ENCODE results near the gene SCUBE3.

SCUBE3 gene

GRCh38 chr6:35181933-35182612 lies 31.7 kb upstream of the SCUBE3 start:
- no peak for DNase-seq

- no peak for DNase-seq
These were observed 30.5 kb upstream of the SCUBE3 start for GRCh38 chr6:35183281-35183680.

- no peak for DNase-seq
These were observed 29.8 kb upstream of the SCUBE3 start for GRCh38 chr6:35183935-35184334.

GRCh38 chr6:35184580-35185301 lies 29.0 kb upstream of the SCUBE3 start:
- DNase-seq: no peak

- DNase-seq: no peak
These were observed 28.5 kb upstream of the SCUBE3 start for GRCh38 chr6:35185302-35185681.

- DNase-seq: no peak
These were observed 27.8 kb upstream of the SCUBE3 start for GRCh38 chr6:35185971-35186370.

- no peak for DNase-seq
These were observed 27.2 kb upstream of the SCUBE3 start for GRCh38 chr6:35186571-35186970.

- no peak for DNase-seq
These were observed 24.9 kb upstream of the SCUBE3 start for GRCh38 chr6:35188886-35189285.

- no peak for DNase-seq
These were observed 23.4 kb upstream of the SCUBE3 start for GRCh38 chr6:35190306-35190705.

GRCh38 chr6:35191889-35192288 lies 21.9 kb upstream of the SCUBE3 start:
- no peak for DNase-seq

- no peak for DNase-seq
These were observed 21.4 kb upstream of the SCUBE3 start for GRCh38 chr6:35192301-35192860.

GRCh38 chr6:35194390-35194789 lies 19.4 kb upstream of the SCUBE3 start:
- no peak for DNase-seq

- no peak for DNase-seq
These were observed 18.5 kb upstream of the SCUBE3 start for GRCh38 chr6:35195120-35195780.

GRCh38 chr6:35197196-35197595 lies 16.6 kb upstream of the SCUBE3 start:
- no peak for DNase-seq

GRCh38 chr6:35199866-35200265 lies 13.9 kb upstream of the SCUBE3 start:
- no peak for DNase-seq

GRCh38 chr6:35202066-35202546 lies 11.7 kb upstream of the SCUBE3 start:
- no peak for DNase-seq

GRCh38 chr6:35203152-35203670 lies 10.5 kb upstream of the SCUBE3 start:
- DNase-seq: no peak

GRCh38 chr6:35203680-35204079 lies 10.1 kb upstream of the SCUBE3 start:
- DNase-seq: no peak

- no peak for DNase-seq
These were observed 7.4 kb upstream of the SCUBE3 start for GRCh38 chr6:35206346-35206745.

GRCh38 chr6:35208419-35208818 lies 5.3 kb upstream of the SCUBE3 start:
- no peak for DNase-seq

GRCh38 chr6:35209081-35209480 lies 4.7 kb upstream of the SCUBE3 start:
- DNase-seq: no peak

- no peak for DNase-seq
These were observed 4.0 kb upstream of the SCUBE3 start for GRCh38 chr6:35209622-35210247.

GRCh38 chr6:35213298-35213791 lies 411 bp upstream of the SCUBE3 start:
- DNase-seq: no peak
